Gastroesophageal sphincter (tissue), 4 donors: ENCODE results near the gene SLC7A8. TPM values are rescaled to one million over a fixed set of nuclear protein-coding genes. Genes with fewer than 3 reads are reported as not detected.

Experiments
- ATAC-seq: fragments of 150-250 bp; one replicate; pipeline ENCODE4 v1.9.1; 2016; ENCODE audit warnings: mild to moderate bottlenecking, moderate library complexity
- H3K27ac ChIP-seq, 4 donors: fragments of 200-600 bp; sonication (generic) in 3 of 4; 1 replicate in 3 of 4; 2 replicates in 1 of 4; pipeline ENCODE4 v1.5.1; 2016 to 2019
- H3K27me3 ChIP-seq: fragments of 200-600 bp; sonication (generic); one replicate; pipeline ENCODE4 v1.5.1; 2019
- H3K36me3 ChIP-seq, 2 donors: fragments of 200-600 bp; sonication (generic); one replicate each; pipeline ENCODE4 v1.5.1; 2019; ENCODE audit warnings: control low read depth in 1 of 2
- H3K4me1 ChIP-seq, 3 donors: fragments of 200-600 bp; sonication (generic); 1 replicate in 2 of 3; 2 replicates in 1 of 3; pipeline ENCODE4 v1.5.1; 2016 to 2019; ENCODE audit warnings: control low read depth in 2 of 3
- H3K4me3 ChIP-seq, 2 donors: fragments of 200-600 bp; sonication (generic); one replicate each; pipeline ENCODE4 v1.5.1; 2019; ENCODE audit warnings: mild to moderate bottlenecking in 1 of 2, moderate library complexity in 1 of 2
- H3K9me3 ChIP-seq, 3 donors: fragments of 200-600 bp; sonication (generic); one replicate each; pipeline ENCODE4 v1.5.1; 2017 to 2019; ENCODE audit warnings: control low read depth in 2 of 3
- EP300 ChIP-seq: sonication (generic); formaldehyde crosslinking; IDR thresholded peaks from one replicate; pipeline ENCODE4 v1.6.1; 2017; ENCODE audit warnings: antibody characterized with exemption, mild to moderate bottlenecking
- POLR2A ChIP-seq, 2 donors: fragments of 450-650 bp; IDR thresholded peaks; one replicate each; pipeline ENCODE4 v1.6.1; 2017; ENCODE audit warnings: antibody characterized with exemption in 2 of 2, mild to moderate bottlenecking in 2 of 2, moderate library complexity in 1 of 2
- POLR2AphosphoS5 ChIP-seq: sonication (generic); formaldehyde crosslinking; IDR thresholded peaks from one replicate; pipeline ENCODE4 v1.6.1; 2017; ENCODE audit warnings: antibody characterized with exemption
- WGBS, 2 donors: methylation state at CpG; one replicate each; pipeline ENCODE4 v1.1.5; 2018; ENCODE audit warnings: low coverage in 1 of 2; 5-methylcytosine and 5-hydroxymethylcytosine counted together
- total RNA-seq, 4 donors: library from RNA; depleted of rRNA; stranded (reverse); fragments of >200 nt; gene quantifications; one replicate each; pipeline ENCODE4 v1.1.0, GENCODE V29; 2016
- TF ChIP-seq, protein P1 (sequence below), 4 experiments: fragments of 200-600 bp in 2 of 4; fragments of 450-650 bp in 2 of 4; sonication (generic) in 1 of 4; IDR thresholded peaks; one replicate each; pipeline ENCODE4 v1.5.1; 2017 to 2019; ENCODE audit warnings: antibody characterized with exemption in 4 of 4, mild to moderate bottlenecking in 2 of 4, moderate library complexity in 2 of 4

SLC7A8 gene
- total RNA-seq, 4 donors from 2014 or later, result 21.6 to 56.7 (median 32.2) TPM

DNA sequence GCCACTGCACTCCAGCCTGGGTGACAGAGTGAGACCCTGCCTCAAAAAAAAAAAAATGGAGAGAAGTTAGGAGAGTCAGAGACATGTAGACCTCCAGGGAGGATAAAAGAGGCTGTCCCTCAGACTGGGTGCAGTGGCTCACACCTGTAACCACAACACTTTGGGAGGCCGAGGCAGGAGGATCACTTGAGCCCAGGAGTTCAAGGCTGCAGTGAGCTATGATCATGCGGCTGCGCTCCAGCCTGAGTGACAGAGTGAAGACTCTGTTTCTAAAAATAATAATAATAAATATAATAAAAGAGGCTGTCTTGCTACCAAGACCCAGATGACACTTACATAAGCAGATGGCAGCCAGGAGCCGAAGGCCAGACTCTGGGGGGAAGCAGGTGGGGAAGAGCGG is 18.5 kb downstream of the SLC7A8 start:
- Histone ChIP-seq H3K27me3 (no peaks in the 10 kb centered on the region), H3K27ac (no peak overlapping the region), H3K9me3 (no peaks in the 10 kb centered on the region), H3K4me1 (peaks cover 0 to 35% (median 0%) of the 10 kb centered on the region in 3 donors), H3K36me3 (peaks cover 0 to 53% of the 10 kb centered on the region in 2 donors), H3K4me3 (no peak overlapping the region)
- no peak for TF ChIP-seq EP300
- TF ChIP-seq POLR2A (IDR thresholded peaks at IDR 0.05), result no peak
- TF ChIP-seq POLR2AphosphoS5, result no peak
- TF ChIP-seq, protein P1, sequence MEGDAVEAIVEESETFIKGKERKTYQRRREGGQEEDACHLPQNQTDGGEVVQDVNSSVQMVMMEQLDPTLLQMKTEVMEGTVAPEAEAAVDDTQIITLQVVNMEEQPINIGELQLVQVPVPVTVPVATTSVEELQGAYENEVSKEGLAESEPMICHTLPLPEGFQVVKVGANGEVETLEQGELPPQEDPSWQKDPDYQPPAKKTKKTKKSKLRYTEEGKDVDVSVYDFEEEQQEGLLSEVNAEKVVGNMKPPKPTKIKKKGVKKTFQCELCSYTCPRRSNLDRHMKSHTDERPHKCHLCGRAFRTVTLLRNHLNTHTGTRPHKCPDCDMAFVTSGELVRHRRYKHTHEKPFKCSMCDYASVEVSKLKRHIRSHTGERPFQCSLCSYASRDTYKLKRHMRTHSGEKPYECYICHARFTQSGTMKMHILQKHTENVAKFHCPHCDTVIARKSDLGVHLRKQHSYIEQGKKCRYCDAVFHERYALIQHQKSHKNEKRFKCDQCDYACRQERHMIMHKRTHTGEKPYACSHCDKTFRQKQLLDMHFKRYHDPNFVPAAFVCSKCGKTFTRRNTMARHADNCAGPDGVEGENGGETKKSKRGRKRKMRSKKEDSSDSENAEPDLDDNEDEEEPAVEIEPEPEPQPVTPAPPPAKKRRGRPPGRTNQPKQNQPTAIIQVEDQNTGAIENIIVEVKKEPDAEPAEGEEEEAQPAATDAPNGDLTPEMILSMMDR (IDR thresholded peaks at IDR 0.05), result no peak
- 87 to 92% methylated on average over 2 to 5 of the region's 5 CpGs for WGBS, 2 donors
- no peak for ATAC-seq

DNA sequence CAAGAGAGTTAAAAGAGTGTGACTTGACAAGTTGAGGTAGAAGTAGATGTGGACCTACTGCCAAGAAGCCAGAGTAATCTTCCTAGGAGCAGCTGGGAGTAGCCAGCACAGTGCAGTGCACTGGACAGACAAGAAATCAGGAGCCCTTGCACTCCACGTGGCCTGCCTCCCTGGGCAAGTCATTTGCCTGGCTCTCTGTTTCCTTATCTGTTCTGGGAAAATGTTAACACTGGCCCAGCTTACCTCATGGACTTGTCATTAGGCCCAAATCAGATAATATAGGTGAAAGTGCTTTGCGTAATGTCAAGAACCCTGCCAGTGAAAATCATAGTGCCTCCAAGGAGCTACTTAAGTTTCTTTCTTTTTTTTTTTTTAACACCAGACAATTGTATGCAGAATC is 19.2 kb downstream of the SLC7A8 start:
- ATAC-seq, result no peak
- H3K27ac ChIP-seq, result no peak overlapping the region
- TF ChIP-seq POLR2A (IDR thresholded peaks at IDR 0.05) (no peak), EP300 (no peak), POLR2AphosphoS5 (no peak)
- TF ChIP-seq, protein P1 (IDR thresholded peaks at IDR 0.05), result no peak
- H3K4me1 ChIP-seq, result peaks cover 0 to 35% (median 0%) of the 10 kb centered on the region in 3 donors
- H3K27me3 ChIP-seq, result no peaks in the 10 kb centered on the region
- no peak overlapping the region for H3K4me3 ChIP-seq
- 47 to 88% methylated on average over 2 of the region's 2 CpGs for WGBS, 2 donors
- H3K36me3 ChIP-seq, result peaks cover 0 to 53% of the 10 kb centered on the region in 2 donors
- no peaks in the 10 kb centered on the region for H3K9me3 ChIP-seq

DNA sequence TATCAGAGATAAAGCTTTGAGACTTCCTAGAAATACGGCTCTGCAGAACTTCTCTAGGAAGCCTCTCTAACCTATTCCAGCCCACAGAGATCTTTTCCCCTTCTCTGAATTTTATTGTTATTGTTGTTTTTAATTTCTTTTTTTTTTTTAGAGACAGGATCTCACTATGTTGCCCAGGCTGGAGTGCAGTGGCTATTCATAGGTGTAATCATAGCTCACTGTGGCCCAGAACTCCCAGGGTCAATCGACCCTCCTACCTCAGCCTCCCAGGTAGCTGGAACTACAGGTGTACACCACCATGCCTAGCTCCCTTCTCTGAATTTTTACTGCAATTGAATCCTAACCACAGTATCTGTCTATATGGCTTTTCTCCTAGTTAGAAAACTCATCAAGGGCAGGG is 19.6 kb downstream of the SLC7A8 start:
- H3K4me1 ChIP-seq, result peaks cover 0 to 31% (median 0%) of the 10 kb centered on the region in 3 donors
- no peak overlapping the region for H3K27ac ChIP-seq
- H3K4me3 ChIP-seq, result no peak overlapping the region
- 88 to 92% methylated on average over 2 of the region's 2 CpGs for WGBS, 2 donors
- TF ChIP-seq, protein P1 (IDR thresholded peaks at IDR 0.05), result no peak
- TF ChIP-seq POLR2AphosphoS5 (no peak), POLR2A (IDR thresholded peaks at IDR 0.05) (no peak), EP300 (no peak)
- H3K27me3 ChIP-seq, result no peaks in the 10 kb centered on the region
- H3K36me3 ChIP-seq, result peaks cover 0 to 55% of the 10 kb centered on the region in 2 donors
- no peaks in the 10 kb centered on the region for H3K9me3 ChIP-seq
- ATAC-seq, result no peak

DNA sequence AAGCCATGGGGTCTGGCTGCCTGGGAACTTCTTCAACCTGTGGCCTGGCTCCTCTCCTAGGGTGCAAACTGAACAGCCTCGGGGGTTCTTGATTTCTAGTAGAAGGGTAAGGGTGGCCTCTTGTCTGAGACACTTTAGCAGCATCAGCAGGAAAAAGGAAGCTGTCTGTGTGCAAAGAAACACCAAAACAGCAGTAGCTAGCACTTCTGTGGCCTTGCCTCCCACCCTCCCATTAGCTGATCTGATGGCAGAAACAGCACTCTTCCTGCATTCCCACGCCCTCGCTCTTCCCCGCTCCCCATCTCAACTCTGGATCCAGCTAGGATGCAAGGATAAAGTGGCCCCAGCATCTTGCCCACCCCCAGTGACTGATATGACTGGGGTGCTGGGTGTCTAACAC is 20.7 kb downstream of the SLC7A8 start:
- WGBS, 2 donors, result no CpG with 5 or more reads among the region's 4 CpGs
- H3K4me1 ChIP-seq, result peaks cover 0 to 21% (median 0%) of the 10 kb centered on the region in 3 donors
- H3K27me3 ChIP-seq, result no peaks in the 10 kb centered on the region
- no peak for TF ChIP-seq EP300
- TF ChIP-seq POLR2A (IDR thresholded peaks at IDR 0.05), result no peak
- TF ChIP-seq POLR2AphosphoS5, result no peak
- TF ChIP-seq, protein P1 (IDR thresholded peaks at IDR 0.05), result no peak
- H3K27ac ChIP-seq, result peak overlapping the region in 1 of 4 donors; percentile 3
- no peaks in the 10 kb centered on the region for H3K9me3 ChIP-seq
- peaks cover 0 to 63% of the 10 kb centered on the region in 2 donors for H3K36me3 ChIP-seq
- no peak overlapping the region for H3K4me3 ChIP-seq
- ATAC-seq, result no peak

DNA sequence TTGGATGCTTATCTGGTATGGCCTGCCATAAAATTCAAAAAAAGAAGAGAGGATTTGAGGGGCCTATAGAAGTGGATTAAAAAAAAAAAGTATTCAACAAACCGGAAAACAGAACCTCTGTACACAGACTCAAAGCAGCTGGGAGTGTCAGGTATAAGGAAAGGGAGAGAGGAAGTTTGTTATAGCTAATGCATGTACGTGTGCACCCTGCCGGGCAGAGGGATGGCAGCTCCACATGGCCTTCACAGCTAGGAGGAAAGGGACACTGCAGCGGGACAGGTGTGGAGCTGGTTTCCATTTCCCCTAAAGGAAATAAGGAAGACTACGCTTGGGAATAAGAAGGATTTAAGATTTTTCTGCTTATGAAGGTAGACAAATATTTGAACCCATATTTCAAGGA is 21.5 kb downstream of the SLC7A8 start:
- TF ChIP-seq, protein P1 (IDR thresholded peaks at IDR 0.05), result no peak
- TF ChIP-seq POLR2A (IDR thresholded peaks at IDR 0.05) (no peak), POLR2AphosphoS5 (no peak), EP300 (no peak)
- Histone ChIP-seq H3K4me3 (no peak overlapping the region), H3K36me3 (peaks cover 0 to 58% of the 10 kb centered on the region in 2 donors), H3K4me1 (peaks cover 0 to 15% (median 0%) of the 10 kb centered on the region in 3 donors), H3K27ac (no peak overlapping the region), H3K9me3 (no peaks in the 10 kb centered on the region), H3K27me3 (no peaks in the 10 kb centered on the region)
- WGBS, 2 donors, result 76 to 80% methylated on average over 5 of the region's 5 CpGs
- no peak for ATAC-seq
